GM12878 (cell line): ENCODE data around the gene CRAMP1.

ENCODE experiments used
- CEBPB ChIP-seq, 2 experiments: fragments of 150-350 bp in 1 of 2; IDR thresholded peaks; 2 replicates each; pipeline ENCODE4 v1.6.1; 2012 to 2014; ENCODE audit warnings: low read depth in 2 of 2, low read length in 2 of 2, borderline replicate concordance in 1 of 2, inconsistent platforms in 1 of 2
- NBN ChIP-seq: fragments of 450-650 bp; IDR thresholded peaks from 2 replicates; pipeline ENCODE4 v1.6.1; 2016
- PAX5 ChIP-seq: IDR thresholded peaks from 2 replicates; pipeline ENCODE4 v1.6.1; 2011; ENCODE audit warnings: low read depth, low read length, borderline replicate concordance
- TAF1 ChIP-seq: IDR thresholded peaks from 2 replicates; pipeline ENCODE4 v1.6.1; 2011; ENCODE audit warnings: mild to moderate bottlenecking, low read depth, low read length, borderline replicate concordance
- TBL1XR1 ChIP-seq: IDR thresholded peaks from 2 replicates; pipeline ENCODE4 v1.6.1; 2012; ENCODE audit warnings: low read depth, low read length, improper control_type of control experiment
- TF ChIP-seq, protein P1 (sequence below): fragments of 450-650 bp; IDR thresholded peaks from 2 replicates; pipeline ENCODE4 v1.6.1; 2017; ENCODE audit warnings: mild to moderate bottlenecking
- TF ChIP-seq, protein P2 (sequence below), 3 experiments: IDR thresholded peaks in 2 of 3; conservative IDR thresholded peaks in 1 of 3; 2 replicates each; pipeline ENCODE4 v1.5.1; 2011; ENCODE audit warnings: low read depth in 3 of 3, low read length in 3 of 3, mild to moderate bottlenecking in 3 of 3, control low read depth in 2 of 3, moderate library complexity in 2 of 3, inconsistent platforms in 1 of 3, mixed read lengths in 1 of 3; ENCODE audit not compliant: control insufficient read depth in 2 of 3, insufficient read depth in 1 of 3; ENCODE audit errors: extremely low read depth in 1 of 3
- TF ChIP-seq, protein P3 (sequence below): fragments of 450-650 bp; IDR thresholded peaks from 2 replicates; pipeline ENCODE4 v1.6.1; 2017; ENCODE audit warnings: mild to moderate bottlenecking, moderate library complexity
- TF ChIP-seq, protein P4 (sequence below): fragments of 450-650 bp; IDR thresholded peaks from 2 replicates; pipeline ENCODE4 v1.6.1; 2017; ENCODE audit warnings: antibody characterized with exemption, mild to moderate bottlenecking, moderate library complexity

DNA sequence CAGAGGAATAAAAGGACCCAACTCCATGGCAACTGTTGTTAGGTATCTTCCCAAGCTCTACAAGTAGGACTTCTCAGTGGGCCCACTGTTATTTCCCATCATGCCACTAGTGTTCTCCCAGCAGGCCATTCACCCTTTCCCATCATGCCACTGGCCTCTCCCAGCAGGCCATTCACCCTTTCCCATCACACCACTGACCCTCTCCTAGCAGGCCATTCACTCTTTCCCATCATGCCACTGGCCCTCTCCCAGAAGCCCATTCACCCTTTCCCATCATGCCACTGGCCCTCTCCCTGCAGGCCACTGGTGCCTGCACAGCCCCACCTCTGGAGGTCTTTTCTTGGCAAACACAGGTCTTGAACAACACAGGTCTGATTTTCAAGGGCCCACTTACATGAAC is 36.6 kb upstream of the CRAMP1 start:
- TF ChIP-seq, protein P1, sequence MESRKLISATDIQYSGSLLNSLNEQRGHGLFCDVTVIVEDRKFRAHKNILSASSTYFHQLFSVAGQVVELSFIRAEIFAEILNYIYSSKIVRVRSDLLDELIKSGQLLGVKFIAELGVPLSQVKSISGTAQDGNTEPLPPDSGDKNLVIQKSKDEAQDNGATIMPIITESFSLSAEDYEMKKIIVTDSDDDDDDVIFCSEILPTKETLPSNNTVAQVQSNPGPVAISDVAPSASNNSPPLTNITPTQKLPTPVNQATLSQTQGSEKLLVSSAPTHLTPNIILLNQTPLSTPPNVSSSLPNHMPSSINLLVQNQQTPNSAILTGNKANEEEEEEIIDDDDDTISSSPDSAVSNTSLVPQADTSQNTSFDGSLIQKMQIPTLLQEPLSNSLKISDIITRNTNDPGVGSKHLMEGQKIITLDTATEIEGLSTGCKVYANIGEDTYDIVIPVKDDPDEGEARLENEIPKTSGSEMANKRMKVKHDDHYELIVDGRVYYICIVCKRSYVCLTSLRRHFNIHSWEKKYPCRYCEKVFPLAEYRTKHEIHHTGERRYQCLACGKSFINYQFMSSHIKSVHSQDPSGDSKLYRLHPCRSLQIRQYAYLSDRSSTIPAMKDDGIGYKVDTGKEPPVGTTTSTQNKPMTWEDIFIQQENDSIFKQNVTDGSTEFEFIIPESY: no peak
- TF ChIP-seq NBN (no peak), TAF1 (no peak), PAX5 (no peak), TBL1XR1 (no peak), CEBPB (IDR thresholded peaks at IDR 0.05; ENCODE audit: borderline replicate concordance in 1 of 2, low read depth in 2 of 2, low read length in 2 of 2) (no peak)
- TF ChIP-seq, protein P2, sequence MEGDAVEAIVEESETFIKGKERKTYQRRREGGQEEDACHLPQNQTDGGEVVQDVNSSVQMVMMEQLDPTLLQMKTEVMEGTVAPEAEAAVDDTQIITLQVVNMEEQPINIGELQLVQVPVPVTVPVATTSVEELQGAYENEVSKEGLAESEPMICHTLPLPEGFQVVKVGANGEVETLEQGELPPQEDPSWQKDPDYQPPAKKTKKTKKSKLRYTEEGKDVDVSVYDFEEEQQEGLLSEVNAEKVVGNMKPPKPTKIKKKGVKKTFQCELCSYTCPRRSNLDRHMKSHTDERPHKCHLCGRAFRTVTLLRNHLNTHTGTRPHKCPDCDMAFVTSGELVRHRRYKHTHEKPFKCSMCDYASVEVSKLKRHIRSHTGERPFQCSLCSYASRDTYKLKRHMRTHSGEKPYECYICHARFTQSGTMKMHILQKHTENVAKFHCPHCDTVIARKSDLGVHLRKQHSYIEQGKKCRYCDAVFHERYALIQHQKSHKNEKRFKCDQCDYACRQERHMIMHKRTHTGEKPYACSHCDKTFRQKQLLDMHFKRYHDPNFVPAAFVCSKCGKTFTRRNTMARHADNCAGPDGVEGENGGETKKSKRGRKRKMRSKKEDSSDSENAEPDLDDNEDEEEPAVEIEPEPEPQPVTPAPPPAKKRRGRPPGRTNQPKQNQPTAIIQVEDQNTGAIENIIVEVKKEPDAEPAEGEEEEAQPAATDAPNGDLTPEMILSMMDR (IDR thresholded peaks at IDR 0.05 in 2 of 3, conservative IDR thresholded peaks at IDR 0.05 in 1 of 3; ENCODE audit: control insufficient read depth in 2 of 3, extremely low read depth in 1 of 3, insufficient read depth in 1 of 3, low read depth in 3 of 3, low read length in 3 of 3): no peak
- TF ChIP-seq, protein P3, sequence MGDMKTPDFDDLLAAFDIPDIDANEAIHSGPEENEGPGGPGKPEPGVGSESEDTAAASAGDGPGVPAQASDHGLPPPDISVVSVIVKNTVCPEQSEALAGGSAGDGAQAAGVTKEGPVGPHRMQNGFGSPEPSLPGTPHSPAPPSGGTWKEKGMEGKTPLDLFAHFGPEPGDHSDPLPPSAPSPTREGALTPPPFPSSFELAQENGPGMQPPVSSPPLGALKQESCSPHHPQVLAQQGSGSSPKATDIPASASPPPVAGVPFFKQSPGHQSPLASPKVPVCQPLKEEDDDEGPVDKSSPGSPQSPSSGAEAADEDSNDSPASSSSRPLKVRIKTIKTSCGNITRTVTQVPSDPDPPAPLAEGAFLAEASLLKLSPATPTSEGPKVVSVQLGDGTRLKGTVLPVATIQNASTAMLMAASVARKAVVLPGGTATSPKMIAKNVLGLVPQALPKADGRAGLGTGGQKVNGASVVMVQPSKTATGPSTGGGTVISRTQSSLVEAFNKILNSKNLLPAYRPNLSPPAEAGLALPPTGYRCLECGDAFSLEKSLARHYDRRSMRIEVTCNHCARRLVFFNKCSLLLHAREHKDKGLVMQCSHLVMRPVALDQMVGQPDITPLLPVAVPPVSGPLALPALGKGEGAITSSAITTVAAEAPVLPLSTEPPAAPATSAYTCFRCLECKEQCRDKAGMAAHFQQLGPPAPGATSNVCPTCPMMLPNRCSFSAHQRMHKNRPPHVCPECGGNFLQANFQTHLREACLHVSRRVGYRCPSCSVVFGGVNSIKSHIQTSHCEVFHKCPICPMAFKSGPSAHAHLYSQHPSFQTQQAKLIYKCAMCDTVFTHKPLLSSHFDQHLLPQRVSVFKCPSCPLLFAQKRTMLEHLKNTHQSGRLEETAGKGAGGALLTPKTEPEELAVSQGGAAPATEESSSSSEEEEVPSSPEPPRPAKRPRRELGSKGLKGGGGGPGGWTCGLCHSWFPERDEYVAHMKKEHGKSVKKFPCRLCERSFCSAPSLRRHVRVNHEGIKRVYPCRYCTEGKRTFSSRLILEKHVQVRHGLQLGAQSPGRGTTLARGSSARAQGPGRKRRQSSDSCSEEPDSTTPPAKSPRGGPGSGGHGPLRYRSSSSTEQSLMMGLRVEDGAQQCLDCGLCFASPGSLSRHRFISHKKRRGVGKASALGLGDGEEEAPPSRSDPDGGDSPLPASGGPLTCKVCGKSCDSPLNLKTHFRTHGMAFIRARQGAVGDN: no peak
- TF ChIP-seq, protein P4, sequence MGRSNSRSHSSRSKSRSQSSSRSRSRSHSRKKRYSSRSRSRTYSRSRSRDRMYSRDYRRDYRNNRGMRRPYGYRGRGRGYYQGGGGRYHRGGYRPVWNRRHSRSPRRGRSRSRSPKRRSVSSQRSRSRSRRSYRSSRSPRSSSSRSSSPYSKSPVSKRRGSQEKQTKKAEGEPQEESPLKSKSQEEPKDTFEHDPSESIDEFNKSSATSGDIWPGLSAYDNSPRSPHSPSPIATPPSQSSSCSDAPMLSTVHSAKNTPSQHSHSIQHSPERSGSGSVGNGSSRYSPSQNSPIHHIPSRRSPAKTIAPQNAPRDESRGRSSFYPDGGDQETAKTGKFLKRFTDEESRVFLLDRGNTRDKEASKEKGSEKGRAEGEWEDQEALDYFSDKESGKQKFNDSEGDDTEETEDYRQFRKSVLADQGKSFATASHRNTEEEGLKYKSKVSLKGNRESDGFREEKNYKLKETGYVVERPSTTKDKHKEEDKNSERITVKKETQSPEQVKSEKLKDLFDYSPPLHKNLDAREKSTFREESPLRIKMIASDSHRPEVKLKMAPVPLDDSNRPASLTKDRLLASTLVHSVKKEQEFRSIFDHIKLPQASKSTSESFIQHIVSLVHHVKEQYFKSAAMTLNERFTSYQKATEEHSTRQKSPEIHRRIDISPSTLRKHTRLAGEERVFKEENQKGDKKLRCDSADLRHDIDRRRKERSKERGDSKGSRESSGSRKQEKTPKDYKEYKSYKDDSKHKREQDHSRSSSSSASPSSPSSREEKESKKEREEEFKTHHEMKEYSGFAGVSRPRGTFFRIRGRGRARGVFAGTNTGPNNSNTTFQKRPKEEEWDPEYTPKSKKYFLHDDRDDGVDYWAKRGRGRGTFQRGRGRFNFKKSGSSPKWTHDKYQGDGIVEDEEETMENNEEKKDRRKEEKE: no peak
